NCI-H146 treated with DMSO at 0.1 percent for 48 hours (cell line): ENCODE results near the gene SERTAD2.
A peak's percentile ranks its signal among the peaks of the same experiment; 100 is the strongest.

Experiments
- DNase-seq: peaks from one replicate; lab custom pipeline; 2025; ENCODE audit not compliant: unreplicated experiment; lab: John Stamatoyannopoulos, UW

SERTAD2 gene

GRCh38 chr2:64630752-64631151 lies 23.0 kb downstream of the SERTAD2 start:
- no peak for DNase-seq

- no peak for DNase-seq
These were observed 23.8 kb downstream of the SERTAD2 start for GRCh38 chr2:64629875-64630274.

- DNase-seq = no peak
These were observed 24.4 kb downstream of the SERTAD2 start for GRCh38 chr2:64629329-64629781.

- no peak for DNase-seq
These were observed 25.6 kb downstream of the SERTAD2 start for GRCh38 chr2:64627860-64628841.

GRCh38 chr2:64626963-64627760 lies 26.6 kb downstream of the SERTAD2 start:
- DNase-seq = peak; percentile 77

GRCh38 chr2:64626146-64626809 lies 27.4 kb downstream of the SERTAD2 start:
- no peak for DNase-seq

- DNase-seq = no peak
These were observed 28.2 kb downstream of the SERTAD2 start for GRCh38 chr2:64625299-64626145.

GRCh38 chr2:64624862-64625261 lies 28.9 kb downstream of the SERTAD2 start:
- DNase-seq = no peak

GRCh38 chr2:64624108-64624610 lies 29.6 kb downstream of the SERTAD2 start:
- DNase-seq = no peak

- no peak for DNase-seq
These were observed 30.4 kb downstream of the SERTAD2 start for GRCh38 chr2:64623242-64623850.

GRCh38 chr2:64622443-64623241 lies 31.1 kb downstream of the SERTAD2 start:
- no peak for DNase-seq

GRCh38 chr2:64620661-64621060 lies 33.1 kb downstream of the SERTAD2 start:
- no peak for DNase-seq

GRCh38 chr2:64617631-64618151 lies 36.0 kb downstream of the SERTAD2 start:
- DNase-seq = no peak

GRCh38 chr2:64615844-64616536 lies 37.7 kb downstream of the SERTAD2 start:
- no peak for DNase-seq

GRCh38 chr2:64615192-64615763 lies 38.4 kb downstream of the SERTAD2 start:
- no peak for DNase-seq

- DNase-seq = no peak
These were observed 40.4 kb downstream of the SERTAD2 start for GRCh38 chr2:64613276-64613675.

- no peak for DNase-seq
These were observed 41.0 kb downstream of the SERTAD2 start for GRCh38 chr2:64612575-64613195.
